Ovary (tissue), 9 donors: Measurements from ENCODE around the gene EMP3. TPM values are rescaled to one million over a fixed set of nuclear protein-coding genes. Genes with fewer than 3 reads are reported as not detected.

Experiments
- DNase-seq, 5 donors: peaks; one replicate each; pipeline ENCODE4 v3.0.0-alpha.2; 2019 to 2020
- H3K27ac ChIP-seq, 2 donors: fragments of 200-600 bp; one replicate each; pipeline versions ENCODE4 v1.5.1 to v1.8.0; 2019 to 2022
- H3K27me3 ChIP-seq: fragments of 200-600 bp; one replicate; pipeline ENCODE4 v1.8.0; 2022
- H3K36me3 ChIP-seq: fragments of 200-600 bp; sonication (generic); one replicate; pipeline ENCODE4 v1.5.1; 2019
- H3K4me1 ChIP-seq: one replicate; pipeline ENCODE4 v1.8.1; 2013; ENCODE audit warnings: mild to moderate bottlenecking, moderate library complexity; ENCODE audit not compliant: insufficient read depth
- H3K4me3 ChIP-seq: fragments of 200-600 bp; sonication (generic); one replicate; pipeline ENCODE4 v1.5.1; 2017
- H3K9me3 ChIP-seq, 2 donors: fragments of 200-600 bp in 1 of 2; sonication (generic) in 1 of 2; one replicate each; pipeline versions ENCODE4 v1.5.1 to v1.8.1; 2013 to 2019; ENCODE audit warnings: mild to moderate bottlenecking in 1 of 2, moderate library complexity in 1 of 2
- EP300 ChIP-seq: sonication (generic); formaldehyde crosslinking; IDR thresholded peaks from one replicate; pipeline ENCODE4 v1.6.1; 2017; ENCODE audit warnings: antibody characterized with exemption
- POLR2A ChIP-seq: fragments of 450-650 bp; IDR thresholded peaks from one replicate; pipeline ENCODE4 v1.6.1; 2017; ENCODE audit warnings: antibody characterized with exemption, mild to moderate bottlenecking, moderate library complexity
- WGBS, 3 donors: extraction: QIAGEN DNeasy Blood & Tissue Kit in 1 of 3; methylation state at CpG; one replicate each; pipeline versions ENCODE4 v1.1.5 to v1.1.7; 2013 to 2017; 5-methylcytosine and 5-hydroxymethylcytosine counted together
- intact Hi-C, 4 donors: fragments of 100-400 bp; cut with DNase I; formaldehyde crosslinking; loops; one replicate each; pipeline versions ENCODE4 v1.11.0 to v1.15.1; 2022 to 2023
- polyA plus RNA-seq, 2 donors: library from polyadenylated mRNA; stranded (reverse); fragments of 200-250 nt in 1 of 2; fragments of 350-450 nt in 1 of 2; fragmentation: Illumina TruSeq in 1 of 2; extraction: RNeasy Lipid Tissue Mini Kit (QIAGEN cat#74804) in 1 of 2; gene quantifications; one replicate each; pipeline ENCODE4 v1.2.3, GENCODE V29; 2013 to 2014
- total RNA-seq, 7 donors: library from RNA; depleted of rRNA in 2 of 7; stranded (reverse); fragments of >200 nt in 2 of 7; fragmentation: NEBNext Ultra II Directional in 3 of 7; extraction: Animal tissue kit (Norgen Biotek cat#: 25700) in 3 of 7; gene quantifications; one replicate each; pipeline versions ENCODE4 v1.1.0 to v1.2.4, GENCODE V29; 2016 to 2023
- TF ChIP-seq, protein P1 (sequence below), 3 donors: fragments of 450-650 bp in 2 of 3; fragments of 200-600 bp in 1 of 3; IDR thresholded peaks; one replicate each; pipeline versions ENCODE4 v1.5.1 to v1.8.0; 2016 to 2022; ENCODE audit warnings: antibody characterized with exemption in 3 of 3, mild to moderate bottlenecking in 1 of 3
- donor health status: DM: no; HTN: no; CAD: no; lungs with moderate emphysema.
- donor health status: DM: no; HTN: no; CAD: no.
- donor health status: Bipolar disorder and iron deficiency.
- donor health status: DM: yes; HTN: yes; CAD: no.
- donor health status: DM: no; HTN: no; CAD: no.
- donor health status: DM: yes; HTN: yes; CAD: no.

EMP3 gene
- total and polyA plus RNA-seq, 9 donors = 23.2 to 163 (median 120) TPM

DNA sequence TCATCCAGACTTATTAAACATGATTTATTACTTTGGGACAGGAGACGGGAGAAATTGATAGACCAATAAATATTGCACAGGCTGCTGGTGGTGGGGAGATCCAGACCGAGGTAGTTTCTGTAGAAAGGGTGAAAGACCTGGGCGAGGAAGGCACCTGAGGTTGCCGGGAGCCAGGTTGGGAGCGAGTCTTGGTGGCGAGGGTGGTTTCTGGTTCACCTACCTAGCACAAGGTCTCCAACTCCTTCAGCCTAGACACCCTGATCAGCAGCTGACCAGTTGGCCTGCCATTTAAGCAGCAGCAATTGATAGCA is 7.0 kb downstream of the EMP3 start:
- intact Hi-C loops = no loop called here

DNA sequence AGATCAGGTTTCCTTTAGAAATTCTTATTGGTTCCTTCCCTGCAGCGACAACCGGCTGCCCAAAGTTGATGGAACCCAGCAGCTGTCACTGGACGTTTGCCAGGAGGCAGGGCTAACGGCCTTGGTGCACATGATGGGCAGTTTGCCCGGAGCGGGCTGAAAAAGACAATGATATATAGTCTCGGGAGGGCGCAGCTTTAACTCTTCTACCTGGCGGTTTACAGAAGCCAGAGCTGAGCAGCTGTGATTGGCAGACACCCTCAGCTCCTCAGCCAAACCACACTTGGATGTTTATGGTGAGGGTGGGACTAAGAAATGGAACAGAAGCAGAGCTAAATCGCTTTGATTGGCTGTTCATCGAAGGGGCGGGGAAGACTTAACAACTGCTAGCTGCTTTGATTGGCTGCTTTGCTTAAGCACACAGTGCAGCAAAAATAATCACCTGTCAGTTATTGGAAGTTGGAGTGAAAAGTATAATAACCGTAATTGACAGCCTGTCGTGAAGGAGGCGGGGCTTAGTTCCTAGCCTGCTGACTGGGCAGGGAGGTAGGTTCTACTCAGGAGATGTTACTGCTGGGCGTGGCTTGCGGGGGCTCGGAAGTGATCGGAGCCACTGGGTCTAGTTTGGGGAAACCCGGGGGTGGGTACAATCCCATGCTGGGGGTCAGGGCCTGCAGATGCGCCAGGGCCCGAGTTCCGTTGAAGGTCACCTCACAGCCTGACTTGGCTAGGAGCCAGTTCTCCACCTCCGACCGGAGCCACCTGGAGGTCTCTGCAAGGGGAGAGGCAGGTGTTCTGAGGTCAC is 7.5 kb downstream of the EMP3 start:
- H3K9me3 ChIP-seq = no peaks in the 10 kb centered on the region
- H3K27me3 ChIP-seq = no peaks in the 10 kb centered on the region
- H3K4me3 ChIP-seq = peak overlapping the region; percentile 33
- H3K27ac ChIP-seq = peak overlapping the region; percentile 79 to 81
- no peak for TF ChIP-seq POLR2A
- TF ChIP-seq EP300 = no peak
- TF ChIP-seq, protein P1, sequence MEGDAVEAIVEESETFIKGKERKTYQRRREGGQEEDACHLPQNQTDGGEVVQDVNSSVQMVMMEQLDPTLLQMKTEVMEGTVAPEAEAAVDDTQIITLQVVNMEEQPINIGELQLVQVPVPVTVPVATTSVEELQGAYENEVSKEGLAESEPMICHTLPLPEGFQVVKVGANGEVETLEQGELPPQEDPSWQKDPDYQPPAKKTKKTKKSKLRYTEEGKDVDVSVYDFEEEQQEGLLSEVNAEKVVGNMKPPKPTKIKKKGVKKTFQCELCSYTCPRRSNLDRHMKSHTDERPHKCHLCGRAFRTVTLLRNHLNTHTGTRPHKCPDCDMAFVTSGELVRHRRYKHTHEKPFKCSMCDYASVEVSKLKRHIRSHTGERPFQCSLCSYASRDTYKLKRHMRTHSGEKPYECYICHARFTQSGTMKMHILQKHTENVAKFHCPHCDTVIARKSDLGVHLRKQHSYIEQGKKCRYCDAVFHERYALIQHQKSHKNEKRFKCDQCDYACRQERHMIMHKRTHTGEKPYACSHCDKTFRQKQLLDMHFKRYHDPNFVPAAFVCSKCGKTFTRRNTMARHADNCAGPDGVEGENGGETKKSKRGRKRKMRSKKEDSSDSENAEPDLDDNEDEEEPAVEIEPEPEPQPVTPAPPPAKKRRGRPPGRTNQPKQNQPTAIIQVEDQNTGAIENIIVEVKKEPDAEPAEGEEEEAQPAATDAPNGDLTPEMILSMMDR (IDR thresholded peaks at IDR 0.05) = no peak
- peaks cover 8% of the 10 kb centered on the region for H3K4me1 ChIP-seq
- no peaks in the 10 kb centered on the region for H3K36me3 ChIP-seq
- peak; percentile 93 to 98 (median 95) for DNase-seq
- WGBS, 3 donors = 2% methylated on average over 25 of the region's 25 CpGs
- intact Hi-C loops = no loop called here

More for the DNA sequence above, 7.0 kb downstream of the EMP3 start:
- Histone ChIP-seq H3K9me3 (no peaks in the 10 kb centered on the region), H3K27ac (peak overlapping the region in 1 of 2 donors; percentile 79), H3K36me3 (no peaks in the 10 kb centered on the region), H3K4me1 (peaks cover 8% of the 10 kb centered on the region), H3K4me3 (no peak overlapping the region), H3K27me3 (no peaks in the 10 kb centered on the region)
- TF ChIP-seq POLR2A (no peak), EP300 (no peak)
- TF ChIP-seq, protein P1 (IDR thresholded peaks at IDR 0.05) = no peak
- DNase-seq = no peak
- WGBS, 3 donors = 26 to 40% (median 27%) methylated on average over 6 of the region's 6 CpGs

DNA sequence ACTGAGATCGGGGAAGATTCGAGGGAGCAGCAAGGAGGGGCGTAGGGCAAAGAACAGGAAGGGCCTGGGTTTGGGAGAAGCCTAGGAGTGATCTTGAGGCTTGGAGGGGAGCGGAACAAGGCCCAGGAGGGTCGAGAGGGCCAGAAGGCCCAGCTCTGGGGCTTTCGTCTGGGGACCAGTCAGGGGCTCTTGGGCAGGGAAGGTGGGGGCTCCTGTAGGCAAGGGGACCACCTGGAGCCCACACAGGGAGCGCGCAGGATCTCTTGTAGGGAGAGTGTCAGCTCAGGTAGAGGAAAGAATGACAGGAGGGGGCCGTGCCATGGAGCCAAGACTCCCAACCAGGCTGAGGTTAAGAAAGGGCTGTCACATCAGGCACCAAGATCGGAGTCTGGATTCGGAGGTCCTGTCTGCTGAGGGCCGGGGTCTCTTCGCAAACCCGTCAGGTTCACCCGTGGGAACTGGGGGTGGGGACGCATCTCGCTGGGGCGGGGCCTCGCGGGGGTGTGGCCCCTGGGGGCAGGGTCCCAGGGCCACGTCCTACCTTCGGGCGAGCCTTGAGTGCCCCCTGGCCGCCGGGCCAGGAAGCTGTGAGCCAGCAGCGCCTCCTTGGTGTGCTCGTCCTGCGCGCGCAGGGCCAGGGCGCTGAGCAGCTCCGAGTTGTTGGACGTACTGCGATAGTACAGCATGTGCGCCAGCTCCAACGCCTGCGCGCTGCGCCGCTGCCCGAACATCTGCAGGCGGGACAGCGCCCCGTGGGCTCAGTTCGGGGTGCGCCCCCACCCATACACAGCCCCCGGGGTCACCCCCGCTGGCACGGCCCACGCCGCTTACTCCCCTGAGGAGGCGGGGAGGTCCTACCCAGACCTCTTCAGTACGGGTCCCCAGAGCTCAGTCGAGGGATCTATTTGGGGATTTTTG is 8.4 kb downstream of the EMP3 start:
- DNase-seq = peak; percentile 86 to 95 (median 87)
- H3K36me3 ChIP-seq = no peaks in the 10 kb centered on the region
- H3K9me3 ChIP-seq = no peaks in the 10 kb centered on the region
- TF ChIP-seq, protein P1 (IDR thresholded peaks at IDR 0.05) = peak; percentile 76 to 80 (median 80)
- TF ChIP-seq EP300 (no peak), POLR2A (peak; percentile 36)
- peaks cover 8% of the 10 kb centered on the region for H3K4me1 ChIP-seq
- peak overlapping the region; percentile 33 for H3K4me3 ChIP-seq
- 8 to 11% (median 9%) methylated on average over 31 to 54 of the region's 54 CpGs for WGBS, 3 donors
- intact Hi-C loops = no loop called here
- H3K27me3 ChIP-seq = no peaks in the 10 kb centered on the region
- H3K27ac ChIP-seq = peak overlapping the region; percentile 79 to 81

DNA sequence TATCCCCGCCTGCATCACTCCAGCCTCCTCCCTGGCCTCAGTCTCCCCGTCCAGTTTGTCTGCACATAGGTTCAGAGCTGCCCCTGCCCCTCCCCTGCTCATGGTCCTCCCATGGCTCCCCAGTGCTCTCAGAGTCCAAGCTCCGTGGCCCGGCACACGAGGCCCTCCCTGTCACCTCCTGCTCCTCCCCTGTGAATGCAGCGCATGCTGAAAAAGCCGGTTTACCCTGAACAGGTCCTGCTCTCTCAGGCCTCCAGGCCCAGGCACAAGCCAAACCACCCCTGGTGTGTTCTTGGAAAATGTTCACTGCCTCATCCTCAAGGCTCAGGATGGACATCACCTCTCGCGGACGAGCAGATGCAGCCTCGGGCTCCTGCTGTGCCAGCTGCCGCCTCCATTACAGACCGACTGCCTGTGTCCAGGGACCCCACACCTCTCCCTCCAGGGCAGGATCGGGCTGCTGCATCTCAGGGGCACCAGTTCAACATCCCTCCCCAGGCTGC is 13.0 kb downstream of the EMP3 start:
- H3K4me1 ChIP-seq = peaks cover 2% of the 10 kb centered on the region
- H3K27me3 ChIP-seq = no peaks in the 10 kb centered on the region
- no peaks in the 10 kb centered on the region for H3K36me3 ChIP-seq
- H3K9me3 ChIP-seq = no peaks in the 10 kb centered on the region
- DNase-seq = no peak
- no peak overlapping the region for H3K27ac ChIP-seq
- intact Hi-C loops = no loop called here
- 92 to 96% (median 94%) methylated on average over 13 to 14 of the region's 14 CpGs for WGBS, 3 donors
- TF ChIP-seq, protein P1 (IDR thresholded peaks at IDR 0.05) = no peak
- TF ChIP-seq EP300 = no peak
- TF ChIP-seq POLR2A = no peak
- no peak overlapping the region for H3K4me3 ChIP-seq
